ENCODE data around the gene GSDME.

GSDME gene

GRCh38 chr7:24729365-24730017 is 27.8 kb downstream of the GSDME start:
- no peak for TF ChIP-seq CTCF (IDR thresholded peaks at IDR 0.05; ENCODE audit: low read length, missing control alignments)
- peak; percentile 38 for DNase-seq (ENCODE audit: low read depth)
- no peak overlapping the region for H3K4me3 ChIP-seq (replicated peaks; ENCODE audit: low read depth, low read length)

- DNase-seq (ENCODE audit: low read depth) = peak; percentile 59
- TF ChIP-seq CTCF (IDR thresholded peaks at IDR 0.05; ENCODE audit: low read length, missing control alignments) = no peak
- H3K4me3 ChIP-seq (replicated peaks; ENCODE audit: low read depth, low read length) = no peak overlapping the region
Measured at GRCh38 chr7:24728503-24729364, 28.5 kb downstream of the GSDME start.

GRCh38 chr7:24728121-24728500 is 29.2 kb downstream of the GSDME start:
- no peak for TF ChIP-seq CTCF (IDR thresholded peaks at IDR 0.05; ENCODE audit: low read length, missing control alignments)
- no peak overlapping the region for H3K4me3 ChIP-seq (replicated peaks; ENCODE audit: low read depth, low read length)
- DNase-seq (ENCODE audit: low read depth) = no peak

- no peak for TF ChIP-seq CTCF (IDR thresholded peaks at IDR 0.05; ENCODE audit: low read length, missing control alignments)
- H3K4me3 ChIP-seq (replicated peaks; ENCODE audit: low read depth, low read length) = no peak overlapping the region
- DNase-seq (ENCODE audit: low read depth) = peak; percentile 53
Measured at GRCh38 chr7:24727154-24728120, 29.8 kb downstream of the GSDME start.

- H3K4me3 ChIP-seq (replicated peaks; ENCODE audit: low read depth, low read length) = no peak overlapping the region
- DNase-seq (ENCODE audit: low read depth) = no peak
Measured at GRCh38 chr7:24725554-24726241, 31.6 kb downstream of the GSDME start.

More at GRCh38 chr7:24725554-24726241, 31.6 kb downstream of the GSDME start:
- TF ChIP-seq CTCF (IDR thresholded peaks at IDR 0.05; ENCODE audit: low read length, missing control alignments) = no peak
